Activated naive CD8-positive, alpha-beta T cell treated with anti-CD3 and anti-CD28 coated beads, Interleukin-2, amount 50 U/mL, for 16 hours (primary cell): ENCODE results near the gene CYTH3.
"Not testable (repeated sequence)": the region's sequence is repeated elsewhere in the genome, so short reads cannot be mapped to it uniquely, and the experiment has no call there.

Experiments
- DNase-seq: peaks from one replicate; pipeline ENCODE4 v3.0.0-alpha.2; 2020; ENCODE audit warnings: low read depth, low spot score

The CYTH3 gene

GRCh38 chr7:6283391-6284054, 11.1 kb upstream of the CYTH3 start:
- DNase-seq = not testable (repeated sequence)

GRCh38 chr7:6279937-6280336, 7.5 kb upstream of the CYTH3 start:
- no peak for DNase-seq

DNA sequence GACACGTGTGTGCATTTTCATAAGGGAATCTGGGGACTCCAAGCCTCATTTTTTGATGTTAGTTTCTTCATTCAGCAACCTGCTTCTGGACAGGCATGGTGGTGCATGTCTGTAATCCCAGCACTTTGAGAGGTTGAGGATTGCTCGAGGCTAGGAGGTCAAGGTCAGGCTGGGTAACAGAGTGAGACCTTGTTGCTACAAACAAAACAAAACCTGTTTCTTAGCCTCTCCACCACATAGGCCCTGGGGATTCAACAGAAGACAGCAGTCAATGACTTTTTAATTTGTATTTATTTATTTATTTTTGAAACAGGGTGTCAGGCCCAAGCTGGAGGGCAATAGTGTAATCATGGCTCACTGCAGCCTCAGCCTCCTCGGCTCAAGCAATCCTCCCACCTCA, 6.9 kb upstream of the CYTH3 start:
- DNase-seq = no peak

DNA sequence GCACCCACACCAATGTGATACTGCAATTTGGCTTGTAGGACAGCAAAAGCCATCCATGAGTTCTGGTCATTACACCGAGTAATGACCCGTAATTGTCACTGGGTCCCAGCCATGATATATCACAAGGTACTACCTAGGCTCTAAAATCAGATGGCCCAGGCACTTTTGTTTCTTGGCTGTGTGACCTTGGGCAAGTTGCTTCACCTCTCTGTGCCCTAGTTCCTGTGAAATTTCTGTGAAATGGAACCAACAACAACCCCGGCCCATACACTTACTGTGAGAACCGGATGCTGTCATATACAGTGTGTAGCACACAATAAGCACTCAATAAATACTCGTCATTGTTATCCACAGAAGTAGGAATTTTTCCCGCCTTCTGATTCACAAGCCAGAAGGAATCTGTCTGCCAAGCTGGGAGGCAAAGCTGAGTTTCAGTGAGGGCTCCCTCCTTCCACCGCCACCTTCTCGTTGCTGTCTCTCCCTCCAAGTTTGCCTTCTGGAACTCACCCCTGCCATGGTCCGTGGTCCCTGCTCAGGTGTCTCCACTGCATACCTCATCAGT, 6.4 kb upstream of the CYTH3 start:
- no peak for DNase-seq

GRCh38 chr7:6277476-6277875, 5.1 kb upstream of the CYTH3 start:
- no peak for DNase-seq

- DNase-seq = no peak
Measured at GRCh38 chr7:6276911-6277408, 4.5 kb upstream of the CYTH3 start.

- DNase-seq = no peak
Measured at GRCh38 chr7:6274743-6275142, 2.3 kb upstream of the CYTH3 start.

GRCh38 chr7:6273917-6274630, 1.6 kb upstream of the CYTH3 start:
- DNase-seq = no peak

DNA sequence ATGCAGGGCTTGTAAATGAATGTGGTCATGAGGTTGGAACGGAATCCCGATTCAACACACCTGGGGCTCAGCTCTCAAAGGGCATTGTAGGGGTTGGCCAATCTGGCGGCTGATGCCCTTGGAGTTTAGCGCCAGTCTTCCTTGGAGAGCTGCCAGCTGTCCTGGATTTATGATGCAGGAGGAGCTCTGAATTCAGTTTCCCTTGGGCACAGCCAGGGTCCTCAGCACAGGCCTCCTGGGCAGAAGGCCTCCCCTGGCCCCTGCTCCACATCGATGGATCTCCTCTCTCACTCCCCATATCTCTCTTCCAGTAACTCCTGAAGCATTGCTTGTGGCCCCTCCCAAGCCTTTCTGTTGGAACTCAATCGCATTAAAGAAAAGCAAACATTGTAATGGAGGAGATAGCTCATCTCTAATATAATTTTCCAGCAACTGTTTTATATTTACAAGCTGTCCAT, 985 bp upstream of the CYTH3 start:
- DNase-seq = no peak

DNA sequence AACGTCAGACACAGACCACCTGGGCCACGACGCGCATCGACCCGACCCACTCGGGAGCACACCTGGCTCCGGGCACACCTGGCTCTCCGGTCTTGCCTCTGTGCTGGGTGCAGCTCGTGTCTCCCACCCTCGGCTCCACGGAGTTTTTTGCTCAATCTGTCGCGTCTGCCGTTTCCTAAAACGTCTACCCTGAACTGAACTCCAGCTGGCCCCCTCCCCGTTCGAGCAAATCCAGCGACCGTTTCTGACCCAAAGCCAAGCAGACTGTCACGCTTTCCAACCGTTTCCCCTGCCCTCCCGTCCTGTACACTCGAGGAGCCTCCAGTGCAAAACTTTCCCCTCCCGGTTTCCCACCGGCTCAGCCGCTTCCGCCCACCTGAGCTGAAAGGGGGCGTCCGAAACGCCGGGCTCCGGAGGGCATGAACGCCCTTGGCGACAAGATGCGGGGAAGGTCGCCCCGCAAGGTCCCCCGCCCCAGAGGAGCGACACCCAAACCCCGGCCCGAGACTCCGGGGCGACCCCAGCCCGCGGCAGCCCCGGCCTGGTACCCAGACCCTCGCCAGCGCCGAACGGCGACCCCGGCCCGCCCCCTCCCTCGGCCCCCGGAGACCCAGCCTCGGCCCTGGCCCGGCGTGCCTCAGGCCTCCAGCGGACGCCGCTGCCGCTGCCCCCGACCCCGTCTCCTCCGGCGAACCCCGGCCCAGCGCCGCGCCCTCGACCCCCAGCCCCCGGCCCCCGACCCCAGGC, 557 bp downstream of the CYTH3 start:
- DNase-seq = no peak

DNA sequence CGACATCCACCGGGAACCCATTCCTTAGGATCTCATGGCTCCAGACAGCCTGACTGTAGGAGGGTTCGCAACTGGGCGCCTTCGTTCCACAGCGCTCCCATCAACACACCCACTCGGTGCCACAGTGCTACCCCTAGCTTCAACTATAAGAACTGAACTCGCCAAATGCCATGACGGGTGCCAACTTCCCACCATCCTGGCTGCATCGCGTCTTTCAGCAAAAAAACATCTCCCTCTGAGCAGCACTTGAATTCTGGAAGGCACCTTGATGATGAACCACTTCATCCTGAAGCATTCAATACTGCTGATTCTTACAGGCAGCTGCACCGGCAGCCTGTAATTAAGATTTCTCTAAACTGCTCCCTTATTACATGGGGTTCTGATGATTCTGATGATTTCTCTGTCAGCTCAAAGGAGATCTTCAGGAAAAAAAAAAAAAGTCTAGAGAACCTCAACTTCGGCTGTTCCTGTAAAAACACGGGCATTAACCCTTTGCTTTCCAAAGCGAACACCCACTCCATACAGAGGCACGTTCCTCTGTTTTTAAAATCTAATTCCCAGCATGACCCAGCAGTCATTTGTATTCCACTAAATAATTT, 1.3 kb downstream of the CYTH3 start:
- DNase-seq = no peak

- no peak for DNase-seq
Measured at GRCh38 chr7:6269527-6269926, 2.9 kb downstream of the CYTH3 start.

DNA sequence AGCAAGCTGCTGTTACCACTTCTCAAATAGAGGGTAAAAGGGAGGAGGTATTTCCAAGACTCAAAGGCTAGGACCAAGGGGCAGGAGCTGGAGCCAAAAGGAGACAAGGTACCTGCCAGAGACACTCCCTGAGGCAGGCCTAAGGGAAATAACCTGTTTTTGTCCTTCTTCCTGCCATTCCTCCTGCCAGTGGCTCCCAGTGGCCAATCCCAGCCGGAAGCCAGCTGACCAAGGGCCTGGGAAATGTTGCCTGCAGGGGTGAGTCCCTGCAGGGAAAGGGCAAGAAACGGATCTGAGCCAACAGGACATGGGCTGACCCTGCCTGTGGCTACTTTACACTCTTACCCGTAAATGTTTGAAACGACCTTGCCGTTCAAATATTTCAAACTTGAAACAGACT, 3.5 kb downstream of the CYTH3 start:
- no peak for DNase-seq

GRCh38 chr7:6268023-6268900, 4.2 kb downstream of the CYTH3 start:
- no peak for DNase-seq

DNA sequence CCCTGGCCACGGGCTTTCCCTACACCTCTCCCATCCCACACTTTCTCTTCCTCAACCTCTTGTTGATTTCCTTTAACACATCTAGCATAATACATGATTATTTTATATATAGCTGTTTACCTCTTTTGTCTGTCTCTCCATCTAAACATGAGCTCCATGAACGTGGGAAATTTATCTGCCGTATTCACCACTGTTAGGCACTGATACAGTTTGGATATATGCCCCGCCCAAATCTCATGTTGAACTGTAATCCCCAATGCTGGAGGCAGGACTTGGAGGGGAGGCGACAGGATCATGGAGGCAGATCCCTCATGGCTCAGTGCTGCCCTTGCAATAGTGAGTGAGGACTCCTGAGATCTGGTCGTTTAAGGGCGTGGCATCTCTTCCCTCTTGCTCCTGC, 5.7 kb downstream of the CYTH3 start:
- no peak for DNase-seq

DNA sequence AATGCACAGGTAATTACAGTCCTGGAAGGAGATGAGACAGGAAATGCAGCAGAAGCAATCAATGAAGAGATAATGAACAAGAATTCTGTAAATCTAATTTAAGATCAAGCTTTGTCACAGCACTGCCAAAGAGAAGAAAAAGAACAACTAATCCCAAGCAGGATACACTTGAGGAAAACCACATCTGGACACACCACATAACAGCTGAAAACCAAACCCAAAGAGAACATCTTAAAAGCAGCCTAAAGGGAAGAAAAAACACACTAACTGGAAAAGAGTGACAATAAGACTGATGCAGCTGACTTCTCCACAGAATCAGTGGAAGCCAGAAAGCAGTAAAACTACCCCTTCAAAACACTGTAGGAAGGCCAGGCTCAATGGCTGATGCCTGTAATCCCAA, 10.2 kb downstream of the CYTH3 start:
- no peak for DNase-seq

DNA sequence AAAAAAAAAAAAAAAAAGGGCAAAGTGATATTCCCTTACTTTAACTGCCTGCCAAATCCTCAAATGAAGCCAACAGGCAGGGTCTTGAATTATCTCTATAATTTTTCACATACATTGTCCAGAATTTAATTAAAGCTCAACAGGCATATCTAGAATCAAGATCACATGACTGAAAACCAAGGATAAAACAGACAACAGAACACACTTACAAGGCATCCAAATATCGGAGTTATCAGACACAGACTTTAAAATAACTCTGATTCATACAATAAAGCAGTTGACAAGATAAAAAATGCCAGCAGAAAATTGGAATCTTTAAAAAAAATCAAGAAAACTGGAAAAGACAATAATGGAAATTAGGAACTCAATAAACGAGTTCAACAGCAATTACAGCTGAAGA, 10.7 kb downstream of the CYTH3 start:
- no peak for DNase-seq

- DNase-seq = no peak
Measured at GRCh38 chr7:6260291-6261187, 11.9 kb downstream of the CYTH3 start.

GRCh38 chr7:6259257-6259656, 13.2 kb downstream of the CYTH3 start:
- no peak for DNase-seq
